Ovary (tissue), 3 donors: ENCODE data around the gene LMAN2L.

Experiments used
- CTCF ChIP-seq, 3 donors: fragments of 450-650 bp in 2 of 3; fragments of 200-600 bp in 1 of 3; IDR thresholded peaks; one replicate each; pipeline versions ENCODE4 v1.5.1 to v1.8.0; 2016 to 2022; ENCODE audit warnings: antibody characterized with exemption in 3 of 3, mild to moderate bottlenecking in 1 of 3
- EP300 ChIP-seq: sonication (generic); formaldehyde crosslinking; IDR thresholded peaks from one replicate; pipeline ENCODE4 v1.6.1; 2017; ENCODE audit warnings: antibody characterized with exemption
- POLR2A ChIP-seq: fragments of 450-650 bp; IDR thresholded peaks from one replicate; pipeline ENCODE4 v1.6.1; 2017; ENCODE audit warnings: antibody characterized with exemption, mild to moderate bottlenecking, moderate library complexity
- donor health status: DM: no; HTN: no; CAD: no.

GRCh38 chr2:96768083-96768561 is 28.3 kb upstream of the LMAN2L start:
- TF ChIP-seq CTCF (IDR thresholded peaks at IDR 0.05) (no peak), POLR2A (no peak), EP300 (no peak)
